Measurements from ENCODE around the gene AGPAT3.

DNA sequence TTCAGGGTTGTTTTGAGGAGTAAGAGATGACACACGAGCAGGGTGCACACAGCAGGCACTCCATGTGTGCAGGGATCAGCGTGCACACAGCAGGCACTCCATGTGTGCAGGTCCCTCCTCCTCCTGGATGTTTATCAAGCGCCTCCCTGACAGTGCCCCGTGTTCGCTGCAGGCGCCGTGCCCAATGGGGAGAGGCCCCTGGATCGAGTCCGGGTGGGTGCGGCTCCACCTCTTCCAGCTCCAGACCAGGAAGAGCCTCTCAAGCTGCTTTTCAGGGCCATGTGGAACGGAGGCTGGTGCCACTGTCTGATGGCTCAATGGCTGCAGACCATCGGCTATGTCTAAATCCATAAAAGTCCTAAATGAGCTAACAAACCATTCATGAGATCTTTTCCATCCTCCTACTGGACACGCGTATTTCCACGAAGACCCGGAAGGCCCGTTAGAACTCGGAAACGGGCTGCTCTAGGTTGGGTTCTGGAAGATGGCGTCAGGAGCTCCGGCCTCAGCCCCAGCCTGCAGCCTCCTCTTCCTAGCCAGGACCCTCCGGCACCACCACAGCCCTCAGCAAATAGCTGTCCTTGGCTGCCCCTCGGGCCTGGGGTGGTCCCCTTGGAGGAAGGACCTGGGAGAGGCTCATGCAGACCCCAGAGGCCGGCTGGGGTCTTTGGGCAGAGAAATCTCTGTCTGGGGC is 39.6 kb upstream of the AGPAT3 start:
- TF ChIP-seq CTCF (IDR thresholded peaks at IDR 0.05) (no peak), POLR2A (IDR thresholded peaks at IDR 0.05) (no peak)

Data from testis (tissue), 2 donors.